NCI-H2029 treated with DMSO at 0.1 percent for 48 hours (cell line): ENCODE results near the gene EDIL3.

Experiments used
- DNase-seq: peaks from one replicate; lab custom pipeline; 2025; lab: John Stamatoyannopoulos, UW

EDIL3 gene

DNA sequence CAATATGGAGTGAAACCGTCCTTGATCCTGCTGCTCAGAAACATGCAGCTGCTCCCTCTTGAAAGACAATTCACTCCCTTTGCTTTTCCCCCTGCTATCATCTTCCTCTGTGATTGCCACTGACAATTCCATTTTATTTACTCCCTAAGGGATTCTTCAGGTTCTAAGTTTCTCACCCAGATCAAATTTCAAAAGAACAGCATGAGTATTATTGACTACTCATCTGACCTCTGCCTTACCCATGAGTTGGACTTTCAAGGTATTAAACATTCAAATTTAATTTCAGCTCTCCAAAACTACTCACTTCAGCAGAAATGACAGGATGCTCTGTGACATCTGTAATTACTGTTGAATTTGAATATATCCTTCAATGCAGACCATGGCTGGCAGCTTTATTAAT, 427.5 kb downstream of the EDIL3 start:
- DNase-seq = no peak

GRCh38 chr5:83956386-83956785, 428.3 kb downstream of the EDIL3 start:
- no peak for DNase-seq

DNA sequence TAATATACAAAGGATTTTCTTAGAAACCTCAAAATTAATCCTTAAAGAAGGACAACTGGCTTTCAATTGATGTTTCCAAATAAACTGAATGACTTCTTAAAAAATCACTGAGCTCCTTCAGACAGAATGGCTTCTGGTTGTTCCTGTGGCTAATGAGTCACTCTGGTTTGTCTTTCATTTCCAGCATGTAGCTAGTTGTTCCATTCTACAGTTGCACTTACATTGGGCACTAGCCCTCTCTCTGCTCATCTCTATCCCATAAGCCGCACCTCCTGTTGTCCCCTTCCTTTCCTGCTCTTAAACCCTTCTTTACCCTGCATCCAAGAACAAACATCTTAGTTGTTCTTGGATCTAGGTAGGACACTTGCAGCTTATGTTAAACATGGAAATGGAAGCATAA, 428.8 kb downstream of the EDIL3 start:
- DNase-seq = no peak

DNA sequence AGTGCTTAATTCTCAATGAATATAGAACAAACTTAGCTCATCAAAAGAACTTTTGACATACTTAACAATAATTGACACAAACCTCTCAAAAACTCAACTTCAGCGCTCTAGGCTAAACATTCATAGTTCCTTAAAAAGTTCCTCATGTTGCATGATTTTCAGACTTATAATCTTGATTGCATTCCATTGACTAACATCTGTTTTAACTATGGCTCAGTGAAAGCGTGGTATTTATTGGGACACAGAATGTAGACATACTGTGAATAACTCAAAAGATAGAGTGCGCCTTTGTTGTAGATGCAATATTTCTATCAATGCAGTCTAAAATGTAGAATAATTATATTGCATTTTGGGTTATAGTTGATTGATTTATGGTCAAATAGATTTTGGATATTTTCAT, 436.9 kb downstream of the EDIL3 start:
- DNase-seq = no peak

DNA sequence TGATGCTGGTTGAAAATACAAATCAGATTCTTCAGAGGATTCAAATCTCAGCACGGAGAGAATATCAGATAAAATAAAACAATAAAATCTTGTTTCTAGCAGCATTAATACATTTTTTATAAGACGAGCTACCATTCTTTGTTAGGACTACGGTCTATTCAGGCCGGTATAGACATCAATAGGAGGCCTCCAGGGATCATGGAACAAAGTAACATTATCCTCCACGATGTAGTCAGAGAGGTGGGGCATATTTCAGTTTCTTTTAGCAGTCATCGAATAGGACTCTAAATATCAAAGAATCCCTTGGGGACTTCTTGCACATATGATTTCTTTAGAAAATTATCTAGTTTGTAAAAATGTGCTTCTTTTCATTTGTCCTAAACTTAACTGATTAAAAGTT, 438.2 kb downstream of the EDIL3 start:
- DNase-seq = no peak

DNA sequence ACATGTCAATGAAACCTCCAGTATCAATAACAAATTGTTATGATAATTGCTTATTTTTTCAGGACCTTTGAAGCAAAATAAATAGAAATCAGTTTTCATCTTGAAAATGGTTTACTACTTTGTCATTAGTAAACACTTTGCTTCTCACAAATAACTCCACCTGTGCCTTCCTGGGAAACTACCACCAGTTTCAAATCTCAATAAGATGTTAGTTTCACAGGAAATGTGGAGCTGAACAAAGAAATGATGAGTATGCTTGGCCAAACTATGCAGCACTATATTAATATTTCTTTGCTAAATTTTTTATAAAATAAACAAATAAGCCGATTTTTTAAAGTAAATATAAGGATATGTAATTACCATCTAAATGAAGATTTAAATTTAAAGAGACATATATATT, 442.5 kb downstream of the EDIL3 start:
- no peak for DNase-seq

- DNase-seq = no peak
Measured at GRCh38 chr5:83937837-83938236, 446.8 kb downstream of the EDIL3 start.

- DNase-seq = no peak
Measured at GRCh38 chr5:83931969-83932368, 452.7 kb downstream of the EDIL3 start.

DNA sequence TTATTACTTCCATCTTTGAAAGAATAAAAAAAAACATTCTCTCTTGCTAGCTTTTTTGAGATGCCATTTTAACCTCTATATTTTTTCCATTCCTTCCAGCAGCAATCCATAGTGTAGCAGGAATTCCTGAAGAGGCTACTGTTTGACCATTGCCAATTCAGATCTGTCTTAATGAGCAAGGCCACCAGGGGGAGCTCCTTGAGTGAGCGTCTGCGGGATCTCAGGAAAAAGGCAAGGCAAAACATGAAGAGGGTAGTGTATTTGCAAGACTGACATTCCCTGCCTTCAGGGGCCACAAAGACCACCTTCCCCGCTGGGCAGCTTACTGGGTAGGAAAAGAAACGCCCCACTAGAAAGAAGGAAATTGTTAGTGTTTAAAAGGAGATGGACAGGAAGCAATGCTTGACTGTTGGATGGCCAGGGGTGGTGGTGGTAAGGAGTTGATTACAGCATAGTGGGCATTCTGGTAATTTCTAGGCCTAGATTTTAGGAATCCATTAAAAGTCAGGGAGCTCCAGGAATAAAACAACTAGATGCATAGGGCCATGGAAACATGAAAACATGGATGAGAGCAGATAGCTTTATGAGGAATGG, 457.4 kb downstream of the EDIL3 start:
- DNase-seq = no peak

DNA sequence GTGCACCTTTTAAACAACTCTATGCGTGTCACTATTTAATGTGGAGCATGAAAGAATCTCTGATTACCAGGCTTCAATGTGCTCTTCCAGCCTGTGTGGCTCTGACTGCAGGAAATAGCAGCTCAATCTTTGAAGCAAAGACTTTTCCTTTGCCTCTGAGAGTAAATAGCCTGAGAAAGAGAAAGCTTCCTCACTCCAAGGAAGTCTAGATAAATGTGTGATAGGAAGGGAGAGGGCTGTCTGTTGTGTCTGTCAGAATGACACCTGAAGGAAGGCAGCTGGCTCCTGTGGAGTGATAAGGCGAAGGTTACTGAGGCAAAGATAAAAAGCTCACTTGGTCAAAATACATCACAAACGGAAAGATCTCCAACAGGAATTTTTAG, 458.7 kb downstream of the EDIL3 start:
- DNase-seq = no peak

DNA sequence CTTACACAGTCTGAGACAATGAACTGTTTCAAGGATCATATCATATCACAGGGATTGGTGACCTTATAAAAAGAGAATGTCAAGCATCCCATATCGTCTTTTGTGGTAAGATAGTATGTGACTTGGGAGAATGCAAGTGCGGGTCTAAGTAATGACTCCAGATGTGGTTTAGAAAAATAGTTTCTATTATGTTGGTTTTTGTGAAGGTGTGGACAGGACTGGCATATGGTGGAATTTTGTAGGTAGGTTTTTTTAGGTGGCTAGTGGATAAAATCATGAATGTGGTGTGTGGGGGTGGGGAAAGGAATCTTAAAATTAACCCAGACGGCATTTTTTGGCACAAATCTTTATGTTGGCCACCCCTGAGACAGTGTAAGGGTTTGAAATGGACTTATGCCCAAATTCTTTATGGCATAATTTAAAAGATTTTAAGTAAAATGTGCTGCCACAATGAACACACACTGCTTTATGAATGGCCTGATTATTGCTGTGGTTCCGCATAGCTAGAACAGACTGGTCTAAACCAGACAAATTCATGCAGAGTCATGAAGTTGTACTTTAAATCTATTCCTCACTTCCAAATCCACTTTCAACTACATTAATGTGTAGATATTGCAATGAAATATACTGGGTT, 459.2 kb downstream of the EDIL3 start:
- DNase-seq = no peak

DNA sequence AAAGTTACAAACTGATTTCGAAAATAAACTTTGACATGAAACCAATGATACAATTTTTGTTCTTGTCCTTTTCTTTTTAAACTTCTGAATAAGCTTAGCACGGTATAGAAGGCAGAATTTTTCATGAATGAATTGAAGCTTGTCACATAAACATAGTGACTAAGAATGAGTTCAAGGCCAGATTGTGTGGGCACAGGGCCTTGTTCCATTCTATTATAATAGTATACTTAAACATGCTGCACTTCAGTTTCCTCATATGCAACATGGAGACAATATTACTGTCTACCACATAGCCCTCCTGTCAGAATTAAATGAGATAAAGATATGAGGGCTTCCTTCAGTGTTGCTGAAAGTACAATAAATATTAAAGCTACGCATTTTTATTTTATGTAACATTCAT, 459.8 kb downstream of the EDIL3 start:
- no peak for DNase-seq

- DNase-seq = no peak
Measured at GRCh38 chr5:83924171-83924570, 460.5 kb downstream of the EDIL3 start.

- DNase-seq = no peak
Measured at GRCh38 chr5:83922699-83923098, 462.0 kb downstream of the EDIL3 start.

GRCh38 chr5:83921666-83922193, 462.9 kb downstream of the EDIL3 start:
- DNase-seq = no peak

DNA sequence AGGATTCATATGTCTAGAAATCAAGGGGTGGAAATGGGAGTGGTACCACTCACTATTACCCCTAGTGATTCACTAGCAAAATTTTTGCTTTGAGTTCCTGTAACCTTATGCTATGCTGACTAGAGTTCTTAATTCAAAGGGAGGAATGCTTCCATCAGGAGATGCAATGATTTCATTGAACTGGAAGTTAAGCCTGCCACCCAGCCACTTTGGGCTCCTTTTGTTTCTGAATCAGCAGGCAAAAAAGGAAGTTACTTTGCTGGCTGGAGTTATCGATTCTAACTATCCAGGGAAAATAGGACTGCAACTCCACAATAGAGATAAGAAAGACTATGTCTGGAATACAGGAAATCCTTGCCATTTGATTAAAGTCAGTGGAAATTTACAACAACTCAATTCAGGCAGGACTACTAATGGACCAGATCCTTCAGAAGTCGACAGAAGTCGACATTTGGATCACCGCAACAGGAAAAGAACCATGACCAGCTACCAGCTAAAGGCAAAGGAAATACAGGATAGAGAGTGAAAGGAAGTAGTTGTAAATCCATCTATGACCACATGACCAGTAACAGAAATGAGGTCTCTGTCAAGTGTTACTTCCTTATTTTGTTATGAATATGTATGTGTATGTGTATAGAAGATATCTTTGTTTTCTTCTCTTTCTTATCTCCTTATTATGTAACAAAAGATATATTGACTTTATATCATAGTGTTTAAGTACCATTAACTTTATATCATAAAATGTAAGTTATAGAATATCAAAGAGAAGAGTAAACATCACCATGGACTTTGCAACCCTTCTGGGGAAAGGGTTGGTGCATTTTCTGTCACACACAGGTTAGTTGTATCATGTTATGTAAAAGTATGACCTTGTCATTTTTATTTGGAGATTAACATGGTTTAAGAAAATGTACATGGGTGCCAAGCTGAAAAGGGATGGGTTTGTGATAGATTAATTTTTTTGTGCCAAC, 465.3 kb downstream of the EDIL3 start:
- no peak for DNase-seq

- no peak for DNase-seq
Measured at GRCh38 chr5:83917261-83917908, 467.3 kb downstream of the EDIL3 start.

DNA sequence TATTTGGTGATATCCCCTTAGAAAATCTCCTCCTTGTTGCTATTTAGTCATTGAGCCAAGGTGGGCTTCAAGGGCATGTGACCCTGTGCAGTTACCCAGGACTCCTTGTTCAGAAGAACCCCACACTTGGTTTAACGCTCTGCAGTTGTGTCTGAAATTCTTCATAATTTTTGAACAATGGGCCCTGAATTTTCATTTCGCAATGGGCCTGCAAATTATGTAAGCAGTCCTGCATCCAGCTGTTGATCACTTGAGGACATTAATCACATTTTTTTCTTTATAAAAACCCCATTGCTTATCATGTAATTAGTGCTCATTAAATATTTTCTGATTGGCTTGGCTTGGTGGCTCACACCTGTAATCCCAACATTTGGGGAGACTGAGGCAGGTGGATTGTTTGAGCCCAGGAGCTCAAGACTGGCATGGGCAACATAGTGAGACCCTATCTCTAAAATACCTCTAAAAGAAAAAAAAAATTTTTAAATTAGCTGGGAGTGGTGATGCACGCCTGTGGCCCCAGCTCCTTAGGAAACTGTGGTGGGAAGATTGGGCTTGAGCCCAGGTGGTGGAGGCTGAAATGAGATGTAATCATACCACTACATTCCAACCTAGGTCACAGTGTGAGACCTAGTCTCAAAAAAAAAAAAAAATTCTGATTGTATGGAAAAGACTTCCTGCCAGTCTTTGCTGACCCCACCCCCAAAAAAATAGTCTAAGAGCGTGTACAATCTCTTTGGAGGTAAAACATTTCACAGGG, 469.8 kb downstream of the EDIL3 start:
- no peak for DNase-seq

DNA sequence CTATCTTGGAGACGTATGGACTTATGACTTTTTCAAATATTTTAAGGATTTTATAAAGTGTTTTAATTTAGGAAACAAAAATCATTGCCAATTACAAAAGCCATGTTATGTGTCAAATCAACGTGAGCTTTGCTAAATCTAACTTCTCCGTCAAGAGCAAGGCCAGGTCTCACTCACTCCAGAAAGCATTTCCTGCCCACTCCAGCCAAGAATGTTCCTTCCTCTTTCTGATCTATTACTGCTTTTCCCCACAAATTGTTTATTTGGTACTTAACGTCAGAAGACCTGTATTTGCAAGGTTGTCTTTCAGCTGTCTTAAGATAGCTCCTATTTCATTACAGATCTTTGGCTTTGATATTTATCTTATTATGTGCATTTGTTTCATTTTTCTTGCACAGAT, 470.5 kb downstream of the EDIL3 start:
- DNase-seq = no peak

GRCh38 chr5:83913593-83913992, 471.1 kb downstream of the EDIL3 start:
- no peak for DNase-seq

DNA sequence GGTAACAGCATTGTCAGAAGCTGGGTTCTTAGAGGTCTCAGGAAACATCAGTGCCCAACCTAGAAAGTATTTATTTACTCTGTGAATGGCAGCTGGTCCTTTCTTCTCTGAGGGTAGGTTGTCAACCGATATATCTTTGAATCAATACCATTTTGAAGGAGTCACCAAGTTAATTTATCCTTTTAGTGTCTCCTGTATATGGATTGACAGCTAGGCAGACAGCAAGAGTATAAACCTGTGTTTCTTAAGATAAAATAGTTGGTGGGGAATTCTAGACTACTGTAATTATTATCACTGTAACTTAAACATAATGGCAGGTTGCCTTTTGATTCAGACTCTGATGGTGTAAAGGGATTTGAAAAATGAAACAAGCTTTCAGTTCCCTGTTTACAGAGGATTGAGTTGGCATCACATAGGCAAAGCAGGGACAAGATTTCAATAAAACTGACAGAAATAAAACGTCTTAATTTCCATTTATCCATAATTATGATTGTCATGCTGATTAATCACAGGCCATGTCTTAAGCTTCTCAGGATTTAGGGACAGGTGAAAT, 473.2 kb downstream of the EDIL3 start:
- DNase-seq = no peak
